HL-60 (cell line): ENCODE results near the gene DIP2B.

Source experiments
- DNase-seq, 2 experiments: peaks; one replicate each; pipeline ENCODE4 v3.0.0-alpha.2; 2010 to 2020; ENCODE audit warnings: low read depth in 1 of 2, low spot score in 1 of 2
- H3K27ac ChIP-seq: fragments of 250-450 bp; sonication (Bioruptor Pico); replicated peaks from 2 replicates; pipeline ENCODE4 v1.5.1; 2020; ENCODE audit warnings: mild to moderate bottlenecking, moderate library complexity
- H3K27me3 ChIP-seq: fragments of 250-450 bp; sonication (Bioruptor Pico); 2 replicates; pipeline ENCODE4 v1.5.1; 2021; ENCODE audit warnings: mild to moderate bottlenecking, moderate library complexity; ENCODE audit not compliant: insufficient read depth, poor library complexity, severe bottlenecking
- H3K4me3 ChIP-seq: replicated peaks from 2 replicates; pipeline ENCODE4 v1.5.1; 2011; ENCODE audit warnings: mild to moderate bottlenecking, control low read depth, low read length; ENCODE audit not compliant: insufficient read depth
- CTCF ChIP-seq: IDR thresholded peaks from one replicate; pipeline ENCODE4 v1.5.1; 2011; ENCODE audit warnings: low read length, control low read depth, inconsistent platforms; ENCODE audit not compliant: insufficient read depth
- GABPA ChIP-seq: IDR thresholded peaks from 2 replicates; pipeline ENCODE4 v1.6.1; 2012; ENCODE audit warnings: low read depth
- POLR2AphosphoS5 ChIP-seq: IDR thresholded peaks from 2 replicates; pipeline ENCODE4 v1.6.1; 2012; ENCODE audit warnings: low read depth
- REST ChIP-seq: IDR thresholded peaks from 2 replicates; pipeline ENCODE4 v1.6.1; 2012; ENCODE audit warnings: low read depth; ENCODE audit not compliant: insufficient replicate concordance
- SPI1 ChIP-seq: IDR thresholded peaks from 2 replicates; pipeline ENCODE4 v1.6.1; 2012; ENCODE audit warnings: low read depth, mild to moderate bottlenecking, borderline replicate concordance

The DIP2B gene

GRCh38 chr12:50778663-50779590 lies 274.1 kb downstream of the DIP2B start:
- Histone ChIP-seq H3K27me3 (no peaks in the 10 kb centered on the region), H3K27ac (no peak overlapping the region), H3K4me3 (no peak overlapping the region)
- TF ChIP-seq CTCF (no peak), POLR2AphosphoS5 (no peak), GABPA (no peak), REST (no peak), SPI1 (no peak)
- DNase-seq: no peak

- DNase-seq: no peak
- no peak overlapping the region for H3K27ac ChIP-seq
- H3K27me3 ChIP-seq: no peaks in the 10 kb centered on the region
- no peak overlapping the region for H3K4me3 ChIP-seq
- no peak for TF ChIP-seq GABPA
- no peak for TF ChIP-seq REST
- TF ChIP-seq CTCF: no peak
- TF ChIP-seq SPI1: no peak
- TF ChIP-seq POLR2AphosphoS5: no peak
Observed at GRCh38 chr12:50780013-50780412, 275.2 kb downstream of the DIP2B start.

GRCh38 chr12:50784501-50784900 lies 279.7 kb downstream of the DIP2B start:
- no peak for DNase-seq
- H3K27me3 ChIP-seq: no peaks in the 10 kb centered on the region
- no peak overlapping the region for H3K4me3 ChIP-seq
- no peak for TF ChIP-seq REST
- no peak for TF ChIP-seq POLR2AphosphoS5
- no peak for TF ChIP-seq CTCF
- H3K27ac ChIP-seq: no peak overlapping the region
